ENCODE results near the gene ART1. TPM values are rescaled to one million over a fixed set of nuclear protein-coding genes. Genes with fewer than 3 reads are reported as not detected.

Gene ART1
- total RNA-seq, 1 experiment from 2014 or later, result not detected

- intact Hi-C loops (cut with micrococcal nuclease), result no loop called here
- DNase-seq, result no peak
- POLR2A ChIA-PET (ENCODE audit: unreplicated experiment), result no interaction called here
- Histone ChIP-seq H3K4me3 (ENCODE audit: low read length) (no peak overlapping the region), H3K4me2 (ENCODE audit: low read length) (no peak overlapping the region), H2AFZ (ENCODE audit: low read length) (no peak overlapping the region), H4K20me1 (ENCODE audit: low read length) (no peaks in the 10 kb centered on the region), H3K27ac (ENCODE audit: low read length) (no peak overlapping the region), H3K9me2 (replicated peaks; ENCODE audit: low read length) (no peaks in the 10 kb centered on the region), H3K4me1 (ENCODE audit: insufficient read depth, low read length) (no peaks in the 10 kb centered on the region), H3K9me3 (ENCODE audit: low read length) (no peaks in the 10 kb centered on the region), H3K9ac (ENCODE audit: low read length) (no peak overlapping the region), H3K36me3 (ENCODE audit: low read depth, low read length) (no peaks in the 10 kb centered on the region), H3K79me2 (ENCODE audit: low read length) (no peaks in the 10 kb centered on the region), H3F3A (ENCODE audit: low read length, unreplicated experiment) (no peaks in the 10 kb centered on the region), H3K27me3 (ENCODE audit: low read length) (no peaks in the 10 kb centered on the region)
- no peak for ATAC-seq
- CTCF ChIA-PET, result no interaction called here
- no TSS peak for BruUV-seq (replicated peaks)
- TF ChIP-seq EZH2 (IDR thresholded peaks at IDR 0.05; ENCODE audit: low read length, unreplicated experiment) (no peak), EZH2phosphoT487 (IDR thresholded peaks at IDR 0.05; ENCODE audit: borderline replicate concordance, low read length) (no peak), CTCF (conservative IDR thresholded peaks at IDR 0.05; ENCODE audit: low read depth, low read length) (no peak)
Observed at GRCh38 chr11:3631331-3631730, 13.6 kb upstream of the ART1 start.

- no peaks in the 10 kb centered on the region for H3K27me3 ChIP-seq (ENCODE audit: low read length)
- no TSS peak for BruUV-seq (replicated peaks)
- no peaks in the 10 kb centered on the region for H3K4me1 ChIP-seq (ENCODE audit: insufficient read depth, low read length)
- intact Hi-C loops (cut with micrococcal nuclease), result no loop called here
- ChIA-PET CTCF (no interaction called here), POLR2A (ENCODE audit: unreplicated experiment) (no interaction called here)
- H3F3A ChIP-seq (ENCODE audit: low read length, unreplicated experiment), result no peaks in the 10 kb centered on the region
- H3K4me2 ChIP-seq (ENCODE audit: low read length), result no peak overlapping the region
- TF ChIP-seq EZH2phosphoT487 (IDR thresholded peaks at IDR 0.05; ENCODE audit: borderline replicate concordance, low read length) (no peak), CTCF (conservative IDR thresholded peaks at IDR 0.05; ENCODE audit: low read depth, low read length) (no peak), EZH2 (IDR thresholded peaks at IDR 0.05; ENCODE audit: low read length, unreplicated experiment) (no peak)
- ATAC-seq (no peak), DNase-seq (no peak)
- no peak overlapping the region for H3K4me3 ChIP-seq (ENCODE audit: low read length)
- no peak overlapping the region for H2AFZ ChIP-seq (ENCODE audit: low read length)
- no peaks in the 10 kb centered on the region for H3K9me2 ChIP-seq (replicated peaks; ENCODE audit: low read length)
- no peaks in the 10 kb centered on the region for H4K20me1 ChIP-seq (ENCODE audit: low read length)
- H3K36me3 ChIP-seq (ENCODE audit: low read depth, low read length), result no peaks in the 10 kb centered on the region
- no peak overlapping the region for H3K27ac ChIP-seq (ENCODE audit: low read length)
- no peaks in the 10 kb centered on the region for H3K9me3 ChIP-seq (ENCODE audit: low read length)
- no peak overlapping the region for H3K9ac ChIP-seq (ENCODE audit: low read length)
- no peaks in the 10 kb centered on the region for H3K79me2 ChIP-seq (ENCODE audit: low read length)
Observed at GRCh38 chr11:3632070-3632660, 12.8 kb upstream of the ART1 start.

GRCh38 chr11:3635641-3636375 is 9.1 kb upstream of the ART1 start:
- ATAC-seq (no peak), DNase-seq (no peak)
- Histone ChIP-seq H3K4me1 (ENCODE audit: insufficient read depth, low read length) (no peaks in the 10 kb centered on the region), H3K4me2 (ENCODE audit: low read length) (no peak overlapping the region), H3K9me2 (replicated peaks; ENCODE audit: low read length) (no peaks in the 10 kb centered on the region), H3K27ac (ENCODE audit: low read length) (no peak overlapping the region), H3K9me3 (ENCODE audit: low read length) (no peaks in the 10 kb centered on the region), H2AFZ (ENCODE audit: low read length) (no peak overlapping the region), H3K36me3 (ENCODE audit: low read depth, low read length) (no peaks in the 10 kb centered on the region), H4K20me1 (ENCODE audit: low read length) (no peaks in the 10 kb centered on the region), H3K4me3 (ENCODE audit: low read length) (no peak overlapping the region), H3K79me2 (ENCODE audit: low read length) (no peaks in the 10 kb centered on the region), H3F3A (ENCODE audit: low read length, unreplicated experiment) (no peaks in the 10 kb centered on the region), H3K9ac (ENCODE audit: low read length) (no peak overlapping the region), H3K27me3 (ENCODE audit: low read length) (no peaks in the 10 kb centered on the region)
- TF ChIP-seq CTCF (conservative IDR thresholded peaks at IDR 0.05; ENCODE audit: low read depth, low read length), result no peak
- no peak for TF ChIP-seq EZH2 (IDR thresholded peaks at IDR 0.05; ENCODE audit: low read length, unreplicated experiment)
- TF ChIP-seq EZH2phosphoT487 (IDR thresholded peaks at IDR 0.05; ENCODE audit: borderline replicate concordance, low read length), result no peak
- POLR2A ChIA-PET (ENCODE audit: unreplicated experiment), result no interaction called here
- intact Hi-C loops (cut with micrococcal nuclease), result no loop called here
- CTCF ChIA-PET, result no interaction called here
- BruUV-seq (replicated peaks), result no TSS peak

All from PC-3 (cell line).